H1 (cell line): ENCODE data around the gene ESR1. TPM values are rescaled to one million over a fixed set of nuclear protein-coding genes. Genes with fewer than 3 reads are reported as not detected.

ENCODE experiments used
- CTCF ChIA-PET: fragments of 300-600 bp; sonication (Branson Sonifier 250); formaldehyde crosslinking; loops from one replicate; lab custom pipeline; 2021; ENCODE audit not compliant: partially characterized antibody; lab: Charles Lee
- POLR2A ChIA-PET: fragments of 300-600 bp; sonication (Branson Sonifier 250); formaldehyde crosslinking; loops from one replicate; lab custom pipeline; 2021; ENCODE audit warnings: inconsistent platforms; ENCODE audit not compliant: partially characterized antibody; lab: Charles Lee
- DNase-seq, 2 experiments: peaks; one replicate each; pipeline versions ENCODE4 v3.0.0 to v3.0.0-alpha.2; 2010 to 2022; ENCODE audit warnings: low spot score in 2 of 2, low read depth in 1 of 2, mixed read lengths in 1 of 2
- FAIRE-seq: peaks from 2 replicates; lab custom pipeline; 2011; peaks lifted over from hg19 to GRCh38; lab: Jason Lieb, UNC
- H2AFZ ChIP-seq: 2 replicates; pipeline ENCODE4 v1.8.1; 2012; ENCODE audit warnings: low read length, inconsistent platforms
- H2AK5ac ChIP-seq: 2 replicates; pipeline ENCODE4 v1.6.1; 2013; ENCODE audit warnings: low read depth, low read length
- H2BK120ac ChIP-seq: replicated peaks from 2 replicates; pipeline ENCODE3; 2013; ENCODE audit warnings: low read depth, low read length, inconsistent platforms
- H2BK12ac ChIP-seq: 2 replicates; pipeline ENCODE4 v1.6.1; 2013; ENCODE audit warnings: low read depth, low read length
- H2BK15ac ChIP-seq: 2 replicates; pipeline ENCODE4 v1.6.1; 2013; ENCODE audit warnings: low read length
- H2BK20ac ChIP-seq: 2 replicates; pipeline ENCODE4 v1.6.1; 2013; ENCODE audit warnings: low read length
- H2BK5ac ChIP-seq: 2 replicates; pipeline ENCODE4 v1.6.1; 2013; ENCODE audit warnings: low read depth, low read length
- H3K14ac ChIP-seq: 2 replicates; pipeline ENCODE4 v1.6.1; 2013; ENCODE audit warnings: inconsistent platforms; ENCODE audit not compliant: insufficient read length
- H3K18ac ChIP-seq: 2 replicates; pipeline ENCODE4 v1.6.1; 2013; ENCODE audit warnings: low read length; ENCODE audit errors: extremely low read depth
- H3K23ac ChIP-seq: 2 replicates; pipeline ENCODE4 v1.6.1; 2013; ENCODE audit warnings: inconsistent platforms; ENCODE audit not compliant: insufficient read length
- H3K23me2 ChIP-seq: 2 replicates; pipeline ENCODE4 v1.6.1; 2013; ENCODE audit warnings: low read depth, low read length
- H3K27ac ChIP-seq: 2 replicates; pipeline ENCODE4 v1.6.1; 2011; ENCODE audit warnings: low read depth, low read length, inconsistent platforms
- H3K27me3 ChIP-seq, 4 experiments: replicated peaks in 1 of 4; 1 replicate in 1 of 4; 2 replicates in 3 of 4; pipeline versions ENCODE4 v1.6.1 to v1.8.1; 2011 to 2013; ENCODE audit warnings: low read length in 3 of 4, mild to moderate bottlenecking in 3 of 4, inconsistent platforms in 2 of 4, mixed read lengths in 2 of 4, moderate library complexity in 1 of 4; ENCODE audit not compliant: control insufficient read depth in 3 of 4, insufficient read depth in 3 of 4; ENCODE audit errors: extremely low read depth in 1 of 4
- H3K36me3 ChIP-seq, 4 experiments: 2 replicates each; pipeline versions ENCODE4 v1.6.1 to v1.8.1; 2011 to 2013; ENCODE audit warnings: mild to moderate bottlenecking in 4 of 4, low read length in 3 of 4, moderate library complexity in 2 of 4, control low read depth in 1 of 4, inconsistent platforms in 1 of 4; ENCODE audit not compliant: insufficient read depth in 4 of 4, control insufficient read depth in 2 of 4
- H3K4ac ChIP-seq: replicated peaks from 2 replicates; pipeline ENCODE3; 2013; ENCODE audit warnings: low read length, low read depth, mixed read lengths, inconsistent platforms; ENCODE audit not compliant: insufficient read length
- H3K4me1 ChIP-seq, 4 experiments: replicated peaks in 1 of 4; 1 replicate in 1 of 4; 2 replicates in 3 of 4; pipeline versions ENCODE4 v1.6.1 to v1.8.1; 2011 to 2013; ENCODE audit warnings: low read length in 3 of 4, inconsistent platforms in 2 of 4, mixed read lengths in 1 of 4; ENCODE audit not compliant: insufficient read depth in 4 of 4, control insufficient read depth in 3 of 4
- H3K4me2 ChIP-seq, 2 experiments: 2 replicates each; pipeline versions ENCODE4 v1.6.1 to v1.8.1; 2011 to 2013; ENCODE audit warnings: low read depth in 2 of 2, low read length in 2 of 2, control low read depth in 1 of 2, inconsistent platforms in 1 of 2, mild to moderate bottlenecking in 1 of 2; ENCODE audit not compliant: insufficient read depth in 1 of 2
- H3K4me3 ChIP-seq, 4 experiments: fragments of 200-600, 300-600 bp in 1 of 4; sonication (generic), shearing (Covaris generic), sonication (Bioruptor Twin) in 1 of 4; 2 replicates each; pipeline versions ENCODE4 v1.5.1 to v1.8.1; 2011 to 2016; ENCODE audit warnings: low read length in 4 of 4, low read depth in 3 of 4, control low read depth in 2 of 4, inconsistent platforms in 2 of 4, mild to moderate bottlenecking in 2 of 4, mixed read lengths in 1 of 4, moderate library complexity in 1 of 4; ENCODE audit not compliant: insufficient read depth in 2 of 4; ENCODE audit errors: extremely low read depth in 1 of 4
- H3K56ac ChIP-seq: replicated peaks from 2 replicates; pipeline ENCODE3; 2013; ENCODE audit warnings: low read depth, mild to moderate bottlenecking, mixed read lengths, low read length, inconsistent platforms; ENCODE audit not compliant: insufficient read length
- H3K79me1 ChIP-seq: 2 replicates; pipeline ENCODE4 v1.6.1; 2013; ENCODE audit warnings: low read depth, low read length, control low read depth
- H3K79me2 ChIP-seq, 2 experiments: 2 replicates each; pipeline versions ENCODE4 v1.6.1 to v1.8.1; 2012 to 2013; ENCODE audit warnings: low read length in 2 of 2, mild to moderate bottlenecking in 2 of 2, inconsistent platforms in 1 of 2; ENCODE audit not compliant: insufficient read depth in 2 of 2, control insufficient read depth in 1 of 2
- H3K9ac ChIP-seq, 4 experiments: replicated peaks in 1 of 4; 1 replicate in 1 of 4; 2 replicates in 3 of 4; pipeline versions ENCODE4 v1.6.1 to v1.8.1; 2011 to 2013; ENCODE audit warnings: low read depth in 3 of 4, low read length in 3 of 4, control low read depth in 2 of 4, mild to moderate bottlenecking in 2 of 4, moderate library complexity in 2 of 4, inconsistent platforms in 1 of 4; ENCODE audit errors: extremely low read depth in 1 of 4
- H3K9me3 ChIP-seq, 2 experiments: 2 replicates each; pipeline versions ENCODE4 v1.6.1 to v1.8.1; 2012 to 2013; ENCODE audit warnings: mild to moderate bottlenecking in 2 of 2, moderate library complexity in 2 of 2, control low read depth in 1 of 2, inconsistent platforms in 1 of 2, low read depth in 1 of 2, low read length in 1 of 2, mixed read lengths in 1 of 2; ENCODE audit not compliant: insufficient read depth in 2 of 2
- H4K20me1 ChIP-seq, 2 experiments: replicated peaks in 1 of 2; 2 replicates each; pipeline versions ENCODE3 to v1.8.1; 2011 to 2013; ENCODE audit warnings: inconsistent platforms in 2 of 2, low read length in 2 of 2, mild to moderate bottlenecking in 1 of 2; ENCODE audit not compliant: insufficient read depth in 2 of 2, control insufficient read depth in 1 of 2
- H4K5ac ChIP-seq: 2 replicates; pipeline ENCODE4 v1.6.1; 2013; ENCODE audit warnings: low read length, low read depth, mixed read lengths, inconsistent platforms; ENCODE audit not compliant: insufficient read length
- H4K8ac ChIP-seq: 2 replicates; pipeline ENCODE4 v1.8.0; 2013; ENCODE audit warnings: mild to moderate bottlenecking, moderate library complexity, low read length, inconsistent platforms; ENCODE audit not compliant: insufficient read depth; ENCODE audit errors: extremely low read depth
- H4K91ac ChIP-seq: replicated peaks from 2 replicates; pipeline ENCODE3; 2013; ENCODE audit warnings: low read length, mixed read lengths, inconsistent platforms; ENCODE audit not compliant: insufficient read length
- BCL11A ChIP-seq, 2 experiments: IDR thresholded peaks; one replicate each; pipeline ENCODE4 v1.6.1; 2011; ENCODE audit warnings: low read depth in 2 of 2, low read length in 2 of 2, mild to moderate bottlenecking in 2 of 2
- CBX8 ChIP-seq: fragments of 300-800, 300-1000 bp; sonication (generic); IDR thresholded peaks from 2 replicates; pipeline ENCODE4 v1.7.1; 2016; ENCODE audit warnings: low read depth, low read length, borderline replicate concordance
- CREB1 ChIP-seq: IDR thresholded peaks from 2 replicates; pipeline ENCODE4 v1.6.1; 2012; ENCODE audit warnings: inconsistent platforms
- GABPA ChIP-seq: IDR thresholded peaks from 2 replicates; pipeline ENCODE4 v1.6.1; 2011; ENCODE audit warnings: mild to moderate bottlenecking, low read length, moderate library complexity, borderline replicate concordance; ENCODE audit not compliant: insufficient read depth
- JUN ChIP-seq: IDR thresholded peaks from 2 replicates; pipeline ENCODE4 v1.6.1; 2011; ENCODE audit warnings: low read depth, mild to moderate bottlenecking, improper control_type of control experiment, low read length
- NANOG ChIP-seq: IDR thresholded peaks from 2 replicates; pipeline ENCODE4 v1.6.1; 2011; ENCODE audit warnings: low read length, low read depth, mild to moderate bottlenecking, inconsistent platforms; ENCODE audit not compliant: insufficient read depth, poor library complexity, severe bottlenecking
- WGBS, 2 experiments: shearing (Covaris generic) in 1 of 2; methylation state at CpG; one replicate each; pipeline versions ENCODE4 v1.1.6 to v1.1.7; 2013 to 2015; ENCODE audit warnings: low lambda C conversion rate in 2 of 2, mixed read lengths in 2 of 2, inconsistent platforms in 1 of 2, low coverage in 1 of 2, missing lambda C conversion rate in 1 of 2; ENCODE audit not compliant: insufficient replicate concordance in 2 of 2, insufficient coverage in 1 of 2, insufficient read length in 1 of 2; ENCODE audit errors: extremely low coverage in 1 of 2, missing lambda C conversion rate in 1 of 2; 5-methylcytosine and 5-hydroxymethylcytosine counted together
- polyA plus RNA-seq, 7 experiments: library from polyadenylated mRNA; depleted of rRNA in 3 of 7; stranded (reverse) in 5 of 7; unstranded in 2 of 7; fragments of >200 nt in 5 of 7; fragments of 200-250 nt in 2 of 7; gene quantifications; 1 replicate in 5 of 7; 2 replicates in 1 of 7; 4 replicates in 1 of 7; pipeline versions ENCODE4 v1.2.1 to v1.2.3, GENCODE V29; 2011 to 2013; ENCODE audit warnings: missing spikeins in 2 of 7, mixed read lengths in 2 of 7
- total RNA-seq: library from RNA; stranded (reverse); fragmentation: NEBNext Ultra II Directional; extraction: Animal tissue kit (Norgen Biotek cat#: 25700); gene quantifications from 2 replicates; pipeline ENCODE4 v1.2.1, GENCODE V29; 2021
- TF ChIP-seq, protein P1 (sequence below): IDR thresholded peaks from 2 replicates; pipeline ENCODE4 v1.6.1; 2012; ENCODE audit warnings: low read length, inconsistent platforms
- TF ChIP-seq, protein P2 (sequence below): IDR thresholded peaks from 2 replicates; pipeline ENCODE4 v1.6.1; 2012; ENCODE audit warnings: inconsistent platforms

Gene ESR1
- total and polyA plus RNA-seq, 2 of the 8 experiments (the other 6 are each of a cell fraction or from before 2014, with no cell fraction given): 0.03 to 0.17 TPM

DNA sequence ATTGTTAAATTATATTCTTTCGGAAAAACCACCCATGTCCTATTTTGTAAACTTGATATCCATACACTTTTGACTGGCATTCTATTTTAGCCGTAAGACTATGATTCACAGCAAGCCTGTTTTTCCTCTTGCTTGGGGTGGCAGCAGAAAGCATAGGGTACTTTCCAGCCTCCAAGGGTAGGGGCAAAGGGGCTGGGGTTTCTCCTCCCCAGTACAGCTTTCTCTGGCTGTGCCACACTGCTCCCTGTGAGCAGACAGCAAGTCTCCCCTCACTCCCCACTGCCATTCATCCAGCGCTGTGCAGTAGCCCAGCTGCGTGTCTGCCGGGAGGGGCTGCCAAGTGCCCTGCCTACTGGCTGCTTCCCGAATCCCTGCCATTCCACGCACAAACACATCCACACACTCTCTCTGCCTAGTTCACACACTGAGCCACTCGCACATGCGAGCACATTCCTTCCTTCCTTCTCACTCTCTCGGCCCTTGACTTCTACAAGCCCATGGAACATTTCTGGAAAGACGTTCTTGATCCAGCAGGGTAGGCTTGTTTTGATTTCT lies 2.1 kb upstream of the ESR1 start:
- POLR2A ChIA-PET: no interaction called here
- no peak overlapping the region for H4K5ac ChIP-seq
- no peak overlapping the region for H3K14ac ChIP-seq
- no peak overlapping the region for H2BK120ac ChIP-seq
- H3K9me3 ChIP-seq: no peaks in the 10 kb centered on the region
- no peak overlapping the region for H3K56ac ChIP-seq
- H3K36me3 ChIP-seq: peaks cover 0 to 2% (median 0%) of the 10 kb centered on the region in 4 experiments; a peak in 1 of 8 replicates
- H3K18ac ChIP-seq: no peak overlapping the region; the same call in 1 of the 2 replicates
- H3K4ac ChIP-seq: no peak overlapping the region
- no peak overlapping the region for H4K91ac ChIP-seq
- no peak for DNase-seq
- peaks cover 18% of the 10 kb centered on the region; the same call in 1 of the 2 replicates for H3K23me2 ChIP-seq
- H3K79me1 ChIP-seq: no peaks in the 10 kb centered on the region
- peak overlapping the region; percentile 48 for H2AFZ ChIP-seq
- no peak overlapping the region for H2AK5ac ChIP-seq
- H3K27ac ChIP-seq: no peak overlapping the region
- peak overlapping the region; percentile 94; the same call in 1 of the 2 replicates for H2BK12ac ChIP-seq
- H4K8ac ChIP-seq: peak overlapping the region; percentile 16; the same call in 1 of the 2 replicates
- H2BK20ac ChIP-seq: no peak overlapping the region
- H3K4me1 ChIP-seq: peaks cover 0 to 12% (median 5%) of the 10 kb centered on the region in 4 experiments; a peak in 4 of 7 replicates
- no peak for FAIRE-seq
- no peaks in the 10 kb centered on the region for H4K20me1 ChIP-seq
- no peaks in the 10 kb centered on the region for H3K79me2 ChIP-seq
- no peak overlapping the region for H2BK5ac ChIP-seq
- peaks cover 20 to 39% (median 32%) of the 10 kb centered on the region in 4 experiments for H3K27me3 ChIP-seq
- CTCF ChIA-PET: interaction anchor here (1.1 to 2.3 kb wide), 3 partner anchors 12 to 171 kb away, joined by 4 to 7 read pairs (median 5); no protein-coding TSS in a partner anchor
- no peak for TF ChIP-seq JUN
- TF ChIP-seq BCL11A (IDR thresholded peaks at IDR 0.05; ENCODE audit: low read depth in 2 of 2, low read length in 2 of 2): no peak
- no peak for TF ChIP-seq CREB1
- TF ChIP-seq, protein P1, sequence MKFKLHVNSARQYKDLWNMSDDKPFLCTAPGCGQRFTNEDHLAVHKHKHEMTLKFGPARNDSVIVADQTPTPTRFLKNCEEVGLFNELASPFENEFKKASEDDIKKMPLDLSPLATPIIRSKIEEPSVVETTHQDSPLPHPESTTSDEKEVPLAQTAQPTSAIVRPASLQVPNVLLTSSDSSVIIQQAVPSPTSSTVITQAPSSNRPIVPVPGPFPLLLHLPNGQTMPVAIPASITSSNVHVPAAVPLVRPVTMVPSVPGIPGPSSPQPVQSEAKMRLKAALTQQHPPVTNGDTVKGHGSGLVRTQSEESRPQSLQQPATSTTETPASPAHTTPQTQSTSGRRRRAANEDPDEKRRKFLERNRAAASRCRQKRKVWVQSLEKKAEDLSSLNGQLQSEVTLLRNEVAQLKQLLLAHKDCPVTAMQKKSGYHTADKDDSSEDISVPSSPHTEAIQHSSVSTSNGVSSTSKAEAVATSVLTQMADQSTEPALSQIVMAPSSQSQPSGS: no peak
- no peak for TF ChIP-seq NANOG
- TF ChIP-seq CBX8: no peak
- TF ChIP-seq GABPA: no peak
- TF ChIP-seq, protein P2, sequence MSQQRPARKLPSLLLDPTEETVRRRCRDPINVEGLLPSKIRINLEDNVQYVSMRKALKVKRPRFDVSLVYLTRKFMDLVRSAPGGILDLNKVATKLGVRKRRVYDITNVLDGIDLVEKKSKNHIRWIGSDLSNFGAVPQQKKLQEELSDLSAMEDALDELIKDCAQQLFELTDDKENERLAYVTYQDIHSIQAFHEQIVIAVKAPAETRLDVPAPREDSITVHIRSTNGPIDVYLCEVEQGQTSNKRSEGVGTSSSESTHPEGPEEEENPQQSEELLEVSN: no peak
- 79% methylated on average over 10 of the region's 11 CpGs; no CpG with 5 or more reads in 1 of the 2 experiments for WGBS, 2 experiments
- H3K23ac ChIP-seq: no peak overlapping the region
- no peak overlapping the region for H3K9ac ChIP-seq
- H3K4me2 ChIP-seq: no peak overlapping the region
- no peak overlapping the region for H3K4me3 ChIP-seq
- H2BK15ac ChIP-seq: peak overlapping the region; percentile 95; the same call in 1 of the 2 replicates
